Ishikawa (cell line): Measurements from ENCODE around the gene MOB3B.

ENCODE experiments used
- CREB1 ChIP-seq: IDR thresholded peaks from 2 replicates; pipeline ENCODE4 v1.6.1; 2012; ENCODE audit warnings: low read depth
- EP300 ChIP-seq: IDR thresholded peaks from 2 replicates; pipeline ENCODE4 v1.6.1; 2012; ENCODE audit warnings: borderline replicate concordance
- TAF1 ChIP-seq: IDR thresholded peaks from 2 replicates; pipeline ENCODE4 v1.6.1; 2012; ENCODE audit warnings: low read depth, mild to moderate bottlenecking
- YY1 ChIP-seq: IDR thresholded peaks from 2 replicates; pipeline ENCODE4 v1.6.1; 2012; ENCODE audit warnings: low read depth
- TF ChIP-seq, protein P1 (sequence below): IDR thresholded peaks from 2 replicates; pipeline ENCODE4 v1.6.1; 2012; ENCODE audit warnings: low read depth, mild to moderate bottlenecking
- TF ChIP-seq, protein P2 (sequence below): IDR thresholded peaks from 2 replicates; pipeline ENCODE4 v1.6.1; 2012

DNA sequence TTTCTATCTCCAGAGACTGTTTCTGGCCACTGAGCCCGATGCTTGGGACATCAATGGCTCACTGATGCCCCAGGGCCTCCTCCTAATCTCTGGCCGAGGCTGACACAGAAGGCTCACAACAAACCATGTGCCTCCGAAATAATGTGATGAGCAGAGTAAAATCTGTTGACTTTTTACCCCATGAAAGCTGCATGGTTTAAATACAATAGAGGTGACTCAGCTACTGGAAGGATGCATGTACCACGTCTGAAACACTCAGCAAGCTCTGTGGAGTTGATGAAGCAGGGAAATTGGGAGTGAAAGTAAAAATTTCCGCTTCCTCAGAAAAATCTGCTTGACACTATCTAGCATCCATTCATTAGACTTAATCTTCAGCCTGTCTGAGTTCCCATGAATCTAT is 121.6 kb downstream of the MOB3B start:
- TF ChIP-seq, protein P1, sequence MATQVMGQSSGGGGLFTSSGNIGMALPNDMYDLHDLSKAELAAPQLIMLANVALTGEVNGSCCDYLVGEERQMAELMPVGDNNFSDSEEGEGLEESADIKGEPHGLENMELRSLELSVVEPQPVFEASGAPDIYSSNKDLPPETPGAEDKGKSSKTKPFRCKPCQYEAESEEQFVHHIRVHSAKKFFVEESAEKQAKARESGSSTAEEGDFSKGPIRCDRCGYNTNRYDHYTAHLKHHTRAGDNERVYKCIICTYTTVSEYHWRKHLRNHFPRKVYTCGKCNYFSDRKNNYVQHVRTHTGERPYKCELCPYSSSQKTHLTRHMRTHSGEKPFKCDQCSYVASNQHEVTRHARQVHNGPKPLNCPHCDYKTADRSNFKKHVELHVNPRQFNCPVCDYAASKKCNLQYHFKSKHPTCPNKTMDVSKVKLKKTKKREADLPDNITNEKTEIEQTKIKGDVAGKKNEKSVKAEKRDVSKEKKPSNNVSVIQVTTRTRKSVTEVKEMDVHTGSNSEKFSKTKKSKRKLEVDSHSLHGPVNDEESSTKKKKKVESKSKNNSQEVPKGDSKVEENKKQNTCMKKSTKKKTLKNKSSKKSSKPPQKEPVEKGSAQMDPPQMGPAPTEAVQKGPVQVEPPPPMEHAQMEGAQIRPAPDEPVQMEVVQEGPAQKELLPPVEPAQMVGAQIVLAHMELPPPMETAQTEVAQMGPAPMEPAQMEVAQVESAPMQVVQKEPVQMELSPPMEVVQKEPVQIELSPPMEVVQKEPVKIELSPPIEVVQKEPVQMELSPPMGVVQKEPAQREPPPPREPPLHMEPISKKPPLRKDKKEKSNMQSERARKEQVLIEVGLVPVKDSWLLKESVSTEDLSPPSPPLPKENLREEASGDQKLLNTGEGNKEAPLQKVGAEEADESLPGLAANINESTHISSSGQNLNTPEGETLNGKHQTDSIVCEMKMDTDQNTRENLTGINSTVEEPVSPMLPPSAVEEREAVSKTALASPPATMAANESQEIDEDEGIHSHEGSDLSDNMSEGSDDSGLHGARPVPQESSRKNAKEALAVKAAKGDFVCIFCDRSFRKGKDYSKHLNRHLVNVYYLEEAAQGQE, result no peak
- no peak for TF ChIP-seq TAF1
- no peak for TF ChIP-seq EP300
- TF ChIP-seq, protein P2, sequence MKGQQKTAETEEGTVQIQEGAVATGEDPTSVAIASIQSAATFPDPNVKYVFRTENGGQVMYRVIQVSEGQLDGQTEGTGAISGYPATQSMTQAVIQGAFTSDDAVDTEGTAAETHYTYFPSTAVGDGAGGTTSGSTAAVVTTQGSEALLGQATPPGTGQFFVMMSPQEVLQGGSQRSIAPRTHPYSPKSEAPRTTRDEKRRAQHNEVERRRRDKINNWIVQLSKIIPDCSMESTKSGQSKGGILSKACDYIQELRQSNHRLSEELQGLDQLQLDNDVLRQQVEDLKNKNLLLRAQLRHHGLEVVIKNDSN, result no peak
- TF ChIP-seq YY1, result no peak
- no peak for TF ChIP-seq CREB1
